GM12878 (cell line): ENCODE measurements around the gene RBMS3. TPM values are rescaled to one million over a fixed set of nuclear protein-coding genes. Genes with fewer than 3 reads are reported as not detected.

Experiments
- BACH1 ChIP-seq: fragments of 450-650 bp; IDR thresholded peaks from 2 replicates; pipeline ENCODE4 v1.6.1; 2017; ENCODE audit warnings: mild to moderate bottlenecking, borderline replicate concordance
- BHLHE40 ChIP-seq, 2 experiments: fragments of 450-650 bp in 1 of 2; IDR thresholded peaks; 2 replicates each; pipeline ENCODE4 v1.6.1; 2011 to 2017; ENCODE audit warnings: low read depth in 2 of 2, borderline replicate concordance in 1 of 2, improper control_type of control experiment in 1 of 2, low read length in 1 of 2, mild to moderate bottlenecking in 1 of 2
- MTA3 ChIP-seq: IDR thresholded peaks from 2 replicates; pipeline ENCODE4 v1.6.1; 2012; ENCODE audit warnings: low read length, inconsistent platforms, borderline replicate concordance
- MXI1 ChIP-seq: fragments of 150-350 bp; IDR thresholded peaks from 2 replicates; pipeline ENCODE4 v1.6.1; 2011; ENCODE audit warnings: low read depth, mild to moderate bottlenecking, inconsistent platforms, low read length, improper control_type of control experiment
- SPI1 ChIP-seq: IDR thresholded peaks from 2 replicates; pipeline ENCODE4 v1.6.1; 2011; ENCODE audit warnings: low read depth, mild to moderate bottlenecking, low read length, moderate library complexity, borderline replicate concordance; ENCODE audit not compliant: insufficient read depth
- polyA plus RNA-seq, 11 experiments: library from polyadenylated mRNA; depleted of rRNA in 4 of 11; unstranded in 6 of 11; stranded (reverse) in 5 of 11; fragments of >200 nt; fragmentation: Nextera tagmentation in 4 of 11; fragmentation: Illumina TruSeq in 1 of 11; extraction: Ambion mirVana in 4 of 11; extraction: Trizol in 1 of 11; gene quantifications; 1 replicate in 1 of 11; 2 replicates in 10 of 11; pipeline versions ENCODE4 v1.2.1 to v1.2.3, GENCODE V29; 2011 to 2016; ENCODE audit warnings: inconsistent platforms in 2 of 11, missing spikeins in 2 of 11, low read depth in 1 of 11
- total RNA-seq, 4 experiments: library from RNA; depleted of rRNA in 3 of 4; stranded (reverse); fragments of >200 nt in 3 of 4; fragmentation: Illumina TruSeq in 1 of 4; extraction: Trizol in 1 of 4; gene quantifications; 2 replicates each; pipeline versions ENCODE4 v1.2.1 to v1.2.3, GENCODE V29; 2013 to 2021
- TF ChIP-seq, protein P1 (sequence below): fragments of 450-650 bp; formaldehyde crosslinking; IDR thresholded peaks from 2 replicates; pipeline ENCODE4 v1.4.0; 2020; ENCODE audit warnings: mild to moderate bottlenecking, moderate library complexity
- TF ChIP-seq, protein P2 (sequence below): fragments of 450-650 bp; formaldehyde crosslinking; IDR thresholded peaks from 2 replicates; pipeline ENCODE4 v1.4.0; 2022; ENCODE audit warnings: mild to moderate bottlenecking, moderate library complexity

RBMS3 gene
- total and polyA plus RNA-seq, 10 of the 15 experiments (the other 5 are each of a cell fraction or from before 2014, with no cell fraction given): 0.79 to 4.7 (median 3.1) TPM

DNA sequence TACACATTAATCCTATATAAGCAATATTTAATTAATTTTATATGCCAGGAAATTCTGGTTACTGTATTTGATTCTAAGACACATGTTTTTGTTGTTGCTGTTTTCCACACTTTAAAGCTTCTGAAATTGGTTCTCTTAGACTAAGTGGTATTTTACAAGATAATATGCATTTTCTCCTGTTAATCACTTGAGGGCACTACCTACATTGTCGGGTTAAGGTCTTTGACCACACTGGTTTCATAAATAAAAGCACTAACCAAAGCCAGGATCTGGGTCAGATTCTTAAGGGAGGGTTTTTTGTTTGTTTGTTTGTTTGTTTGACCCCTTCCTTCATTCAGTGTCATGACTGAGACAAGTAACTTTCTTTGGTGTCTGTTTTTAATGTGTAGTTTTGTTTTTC is 590.2 kb downstream of the RBMS3 start (continued):
- TF ChIP-seq, protein P1, sequence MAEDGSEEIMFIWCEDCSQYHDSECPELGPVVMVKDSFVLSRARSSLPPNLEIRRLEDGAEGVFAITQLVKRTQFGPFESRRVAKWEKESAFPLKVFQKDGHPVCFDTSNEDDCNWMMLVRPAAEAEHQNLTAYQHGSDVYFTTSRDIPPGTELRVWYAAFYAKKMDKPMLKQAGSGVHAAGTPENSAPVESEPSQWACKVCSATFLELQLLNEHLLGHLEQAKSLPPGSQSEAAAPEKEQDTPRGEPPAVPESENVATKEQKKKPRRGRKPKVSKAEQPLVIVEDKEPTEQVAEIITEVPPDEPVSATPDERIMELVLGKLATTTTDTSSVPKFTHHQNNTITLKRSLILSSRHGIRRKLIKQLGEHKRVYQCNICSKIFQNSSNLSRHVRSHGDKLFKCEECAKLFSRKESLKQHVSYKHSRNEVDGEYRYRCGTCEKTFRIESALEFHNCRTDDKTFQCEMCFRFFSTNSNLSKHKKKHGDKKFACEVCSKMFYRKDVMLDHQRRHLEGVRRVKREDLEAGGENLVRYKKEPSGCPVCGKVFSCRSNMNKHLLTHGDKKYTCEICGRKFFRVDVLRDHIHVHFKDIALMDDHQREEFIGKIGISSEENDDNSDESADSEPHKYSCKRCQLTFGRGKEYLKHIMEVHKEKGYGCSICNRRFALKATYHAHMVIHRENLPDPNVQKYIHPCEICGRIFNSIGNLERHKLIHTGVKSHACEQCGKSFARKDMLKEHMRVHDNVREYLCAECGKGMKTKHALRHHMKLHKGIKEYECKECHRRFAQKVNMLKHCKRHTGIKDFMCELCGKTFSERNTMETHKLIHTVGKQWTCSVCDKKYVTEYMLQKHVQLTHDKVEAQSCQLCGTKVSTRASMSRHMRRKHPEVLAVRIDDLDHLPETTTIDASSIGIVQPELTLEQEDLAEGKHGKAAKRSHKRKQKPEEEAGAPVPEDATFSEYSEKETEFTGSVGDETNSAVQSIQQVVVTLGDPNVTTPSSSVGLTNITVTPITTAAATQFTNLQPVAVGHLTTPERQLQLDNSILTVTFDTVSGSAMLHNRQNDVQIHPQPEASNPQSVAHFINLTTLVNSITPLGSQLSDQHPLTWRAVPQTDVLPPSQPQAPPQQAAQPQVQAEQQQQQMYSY (CRISPR knock-in tag): no peak
- TF ChIP-seq SPI1 (no peak), BACH1 (no peak), MXI1 (no peak), MTA3 (no peak), BHLHE40 (IDR thresholded peaks at IDR 0.05; ENCODE audit: borderline replicate concordance in 1 of 2, low read depth in 2 of 2, low read length in 1 of 2) (no peak)
- TF ChIP-seq, protein P2, sequence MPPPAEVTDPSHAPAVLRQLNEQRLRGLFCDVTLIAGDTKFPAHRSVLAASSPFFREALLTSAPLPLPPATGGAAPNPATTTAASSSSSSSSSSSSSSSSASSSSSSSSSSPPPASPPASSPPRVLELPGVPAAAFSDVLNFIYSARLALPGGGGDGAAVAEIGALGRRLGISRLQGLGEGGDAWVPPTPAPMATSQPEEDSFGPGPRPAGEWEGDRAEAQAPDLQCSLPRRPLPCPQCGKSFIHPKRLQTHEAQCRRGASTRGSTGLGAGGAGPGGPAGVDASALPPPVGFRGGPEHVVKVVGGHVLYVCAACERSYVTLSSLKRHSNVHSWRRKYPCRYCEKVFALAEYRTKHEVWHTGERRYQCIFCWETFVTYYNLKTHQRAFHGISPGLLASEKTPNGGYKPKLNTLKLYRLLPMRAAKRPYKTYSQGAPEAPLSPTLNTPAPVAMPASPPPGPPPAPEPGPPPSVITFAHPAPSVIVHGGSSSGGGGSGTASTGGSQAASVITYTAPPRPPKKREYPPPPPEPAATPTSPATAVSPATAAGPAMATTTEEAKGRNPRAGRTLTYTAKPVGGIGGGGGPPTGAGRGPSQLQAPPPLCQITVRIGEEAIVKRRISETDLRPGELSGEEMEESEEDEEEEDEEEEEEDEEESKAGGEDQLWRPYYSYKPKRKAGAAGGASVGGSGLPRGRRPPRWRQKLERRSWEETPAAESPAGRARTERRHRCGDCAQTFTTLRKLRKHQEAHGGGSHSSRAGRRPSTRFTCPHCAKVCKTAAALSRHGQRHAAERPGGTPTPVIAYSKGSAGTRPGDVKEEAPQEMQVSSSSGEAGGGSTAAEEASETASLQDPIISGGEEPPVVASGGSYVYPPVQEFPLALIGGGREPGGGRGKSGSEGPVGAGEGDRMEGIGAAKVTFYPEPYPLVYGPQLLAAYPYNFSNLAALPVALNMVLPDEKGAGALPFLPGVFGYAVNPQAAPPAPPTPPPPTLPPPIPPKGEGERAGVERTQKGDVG (CRISPR knock-in tag): no peak
